Astrocyte (in vitro differentiated cells and primary cell): ENCODE measurements around the gene SCN1A. TPM values are rescaled to one million over a fixed set of nuclear protein-coding genes. Genes with fewer than 3 reads are reported as not detected.

Source experiments
- DNase-seq: peaks from one replicate; pipeline ENCODE4 v3.0.0-alpha.2; 2010; ENCODE audit warnings: low read depth
- FAIRE-seq: peaks from 2 replicates; lab custom pipeline; 2011; peaks lifted over from hg19 to GRCh38; lab: Jason Lieb, UNC
- H2AFZ ChIP-seq: 2 replicates; pipeline ENCODE4 v1.6.0; 2012; ENCODE audit warnings: low read depth, low read length, inconsistent platforms
- H3K27ac ChIP-seq: 2 replicates; pipeline ENCODE4 v1.5.1; 2011; ENCODE audit warnings: low read depth, low read length, inconsistent platforms
- H3K27me3 ChIP-seq: 2 replicates; pipeline ENCODE4 v1.6.0; 2011; ENCODE audit warnings: low read length, inconsistent platforms; ENCODE audit not compliant: insufficient read depth
- H3K36me3 ChIP-seq: 2 replicates; pipeline ENCODE4 v1.5.1; 2011; ENCODE audit warnings: low read length, inconsistent platforms; ENCODE audit not compliant: insufficient read depth
- H3K4me1 ChIP-seq: 2 replicates; pipeline ENCODE4 v1.5.1; 2011; ENCODE audit warnings: low read length, inconsistent platforms; ENCODE audit not compliant: insufficient read depth
- H3K4me2 ChIP-seq: 2 replicates; pipeline ENCODE4 v1.6.0; 2012; ENCODE audit warnings: low read length, inconsistent platforms
- H3K4me3 ChIP-seq: 2 replicates; pipeline ENCODE4 v1.5.1; 2011; ENCODE audit warnings: low read depth, mild to moderate bottlenecking, low read length, inconsistent platforms; ENCODE audit not compliant: insufficient read depth
- H3K79me2 ChIP-seq: 2 replicates; pipeline ENCODE4 v1.6.0; 2012; ENCODE audit warnings: mild to moderate bottlenecking, low read length, inconsistent platforms; ENCODE audit not compliant: insufficient read depth
- H3K9ac ChIP-seq: 2 replicates; pipeline ENCODE4 v1.6.0; 2012; ENCODE audit warnings: mild to moderate bottlenecking, low read length, inconsistent platforms
- H3K9me3 ChIP-seq: 2 replicates; pipeline ENCODE4 v1.5.1; 2012; ENCODE audit warnings: low read depth, mild to moderate bottlenecking, low read length, inconsistent platforms; ENCODE audit not compliant: insufficient read depth
- H4K20me1 ChIP-seq: 2 replicates; pipeline ENCODE4 v1.6.0; 2012; ENCODE audit warnings: low read length, inconsistent platforms; ENCODE audit not compliant: insufficient read depth
- H3K27ac Mint-ChIP-seq: one replicate; pipeline ENCODE4 v1.8.0; 2021; ENCODE audit warnings: mild to moderate bottlenecking, mixed read lengths; ENCODE audit not compliant: unreplicated experiment
- H3K27me3 Mint-ChIP-seq: one replicate; pipeline ENCODE4 v1.8.0; 2021; ENCODE audit warnings: low read depth, mixed read lengths; ENCODE audit not compliant: unreplicated experiment
- H3K36me3 Mint-ChIP-seq: one replicate; pipeline ENCODE4 v1.8.0; 2021; ENCODE audit warnings: low read depth, mixed read lengths; ENCODE audit not compliant: unreplicated experiment
- H3K4me1 Mint-ChIP-seq: one replicate; pipeline ENCODE4 v1.8.0; 2021; ENCODE audit warnings: low read depth, mixed read lengths; ENCODE audit not compliant: unreplicated experiment
- H3K4me3 Mint-ChIP-seq: one replicate; pipeline ENCODE4 v1.8.0; 2021; ENCODE audit warnings: mild to moderate bottlenecking, moderate library complexity, mixed read lengths; ENCODE audit not compliant: unreplicated experiment
- H3K9me3 Mint-ChIP-seq: one replicate; pipeline ENCODE4 v1.8.0; 2021; ENCODE audit warnings: mild to moderate bottlenecking, mixed read lengths; ENCODE audit not compliant: unreplicated experiment
- CTCF ChIP-seq: IDR thresholded peaks from 2 replicates; pipeline ENCODE4 v1.5.1; 2011; ENCODE audit warnings: low read depth, mild to moderate bottlenecking, inconsistent platforms, low read length, moderate library complexity; ENCODE audit not compliant: insufficient read depth
- EZH2 ChIP-seq: IDR thresholded peaks from 2 replicates; pipeline ENCODE4 v1.6.1; 2012; ENCODE audit warnings: mild to moderate bottlenecking, low read length, inconsistent platforms; ENCODE audit not compliant: insufficient read depth
- total RNA-seq: library from RNA; stranded (reverse); gene quantifications from 2 replicates; pipeline ENCODE4 v1.2.1, GENCODE V29; 2021

The SCN1A gene
- total RNA-seq, 1 donor from 2014 or later: not detected

GRCh38 chr2:166163775-166164174 is 36.0 kb upstream of the SCN1A start:
- H3K9me3 ChIP-seq: no peaks in the 10 kb centered on the region
- H2AFZ ChIP-seq: no peak overlapping the region
- H3K36me3 Mint-ChIP-seq: no peaks in the 10 kb centered on the region
- H3K27me3 ChIP-seq: no peaks in the 10 kb centered on the region
- no peaks in the 10 kb centered on the region for H4K20me1 ChIP-seq
- no peak overlapping the region for H3K4me3 Mint-ChIP-seq
- no peaks in the 10 kb centered on the region for H3K4me1 ChIP-seq
- no peaks in the 10 kb centered on the region for H3K27me3 Mint-ChIP-seq
- TF ChIP-seq EZH2: no peak
- no peak for TF ChIP-seq CTCF
- no peaks in the 10 kb centered on the region for H3K36me3 ChIP-seq
- no peaks in the 10 kb centered on the region for H3K9me3 Mint-ChIP-seq
- H3K79me2 ChIP-seq: no peaks in the 10 kb centered on the region
- H3K4me1 Mint-ChIP-seq: no peaks in the 10 kb centered on the region
- no peak overlapping the region for H3K9ac ChIP-seq
- no peak overlapping the region for H3K27ac ChIP-seq
- no peak overlapping the region for H3K4me2 ChIP-seq
- H3K27ac Mint-ChIP-seq: no peak overlapping the region
- no peak overlapping the region for H3K4me3 ChIP-seq
- FAIRE-seq (no peak), DNase-seq (no peak)

- H3K9ac ChIP-seq: no peak overlapping the region
- no peak for TF ChIP-seq CTCF
- TF ChIP-seq EZH2: no peak
- Mint-ChIP-seq H3K4me3 (no peak overlapping the region), H3K4me1 (no peaks in the 10 kb centered on the region), H3K9me3 (peaks cover 2% of the 10 kb centered on the region), H3K27ac (no peak overlapping the region), H3K27me3 (peaks cover 9% of the 10 kb centered on the region), H3K36me3 (no peaks in the 10 kb centered on the region)
- no peaks in the 10 kb centered on the region for H3K4me1 ChIP-seq
- H3K36me3 ChIP-seq: no peaks in the 10 kb centered on the region
- no peaks in the 10 kb centered on the region for H3K9me3 ChIP-seq
- H3K4me2 ChIP-seq: no peak overlapping the region
- FAIRE-seq (no peak), DNase-seq (peak; percentile 20)
- H3K27ac ChIP-seq: no peak overlapping the region
- H3K4me3 ChIP-seq: no peak overlapping the region
- no peaks in the 10 kb centered on the region for H3K27me3 ChIP-seq
- H3K79me2 ChIP-seq: no peaks in the 10 kb centered on the region
- no peaks in the 10 kb centered on the region for H4K20me1 ChIP-seq
- no peak overlapping the region for H2AFZ ChIP-seq
Observed at GRCh38 chr2:166158546-166158945, 30.7 kb upstream of the SCN1A start.

- H3K27ac ChIP-seq: no peak overlapping the region
- FAIRE-seq (no peak), DNase-seq (no peak)
- Mint-ChIP-seq H3K27ac (no peak overlapping the region), H3K9me3 (peaks cover 2% of the 10 kb centered on the region), H3K36me3 (no peaks in the 10 kb centered on the region), H3K4me3 (no peak overlapping the region), H3K27me3 (peaks cover 9% of the 10 kb centered on the region), H3K4me1 (no peaks in the 10 kb centered on the region)
- H3K4me3 ChIP-seq: no peak overlapping the region
- H3K9ac ChIP-seq: no peak overlapping the region
- H3K27me3 ChIP-seq: no peaks in the 10 kb centered on the region
- no peaks in the 10 kb centered on the region for H3K36me3 ChIP-seq
- H3K4me2 ChIP-seq: no peak overlapping the region
- H3K9me3 ChIP-seq: no peaks in the 10 kb centered on the region
- H3K79me2 ChIP-seq: no peaks in the 10 kb centered on the region
- no peak overlapping the region for H2AFZ ChIP-seq
- H3K4me1 ChIP-seq: no peaks in the 10 kb centered on the region
- TF ChIP-seq CTCF: no peak
- no peak for TF ChIP-seq EZH2
- no peaks in the 10 kb centered on the region for H4K20me1 ChIP-seq
Observed at GRCh38 chr2:166157578-166157977, 29.8 kb upstream of the SCN1A start.
